Neural cell (in vitro differentiated cells): ENCODE measurements around the gene HECTD1.

ENCODE experiments used
- CTCF ChIP-seq: fragments of 450-650 bp; IDR thresholded peaks from 2 replicates; pipeline ENCODE4 v1.5.1; 2014; ENCODE audit warnings: antibody characterized with exemption, mild to moderate bottlenecking, moderate library complexity; ENCODE audit not compliant: poor library complexity, severe bottlenecking
- POLR2AphosphoS5 ChIP-seq: IDR thresholded peaks from 2 replicates; pipeline ENCODE4 v1.6.1; 2012

DNA sequence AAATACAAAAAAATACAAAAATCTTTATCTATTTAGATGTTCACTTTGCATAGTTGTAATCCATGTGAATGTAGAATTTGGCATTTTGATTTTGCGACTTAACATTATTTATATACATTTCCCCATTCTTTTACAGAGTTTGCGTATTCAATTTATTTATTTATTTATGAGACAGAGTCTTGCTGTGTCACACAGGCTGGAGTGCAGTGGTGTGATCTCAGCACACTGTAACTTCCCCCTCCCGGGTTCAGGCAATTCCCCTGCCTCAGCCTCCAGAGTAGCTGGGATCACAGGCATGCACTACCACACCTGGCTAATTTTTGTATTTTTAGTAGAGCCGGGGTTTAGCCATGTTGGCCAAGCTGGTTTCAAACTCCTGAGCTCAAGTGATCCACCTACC lies 156.1 kb downstream of the HECTD1 start:
- TF ChIP-seq POLR2AphosphoS5 (no peak), CTCF (no peak)
